GM10248 (cell line): Measurements from ENCODE around the gene ANKRD60.

Experiments
- CTCF ChIA-PET: fragments of 300-600 bp; sonication (Branson Sonifier 250); formaldehyde crosslinking; extraction: SDS; loops from one replicate; lab custom pipeline; 2021; ENCODE audit warnings: antibody characterized with exemption; lab: Yijun Ruan, JAX
- POLR2A ChIA-PET: fragments of 350-650 bp; sonication (Branson Sonifier 250); formaldehyde crosslinking; extraction: SDS; loops from one replicate; lab custom pipeline; 2020; ENCODE audit warnings: antibody characterized with exemption; lab: Yijun Ruan, JAX
- DNase-seq: peaks from one replicate; pipeline ENCODE4 v3.0.0; 2012; ENCODE audit errors: extremely low spot score
- CTCF ChIP-seq: IDR thresholded peaks from 2 replicates; pipeline ENCODE4 v1.5.1; 2012; ENCODE audit warnings: mild to moderate bottlenecking, low read depth; ENCODE audit errors: extremely low read depth, missing control alignments, control extremely low read depth

The ANKRD60 gene

DNA sequence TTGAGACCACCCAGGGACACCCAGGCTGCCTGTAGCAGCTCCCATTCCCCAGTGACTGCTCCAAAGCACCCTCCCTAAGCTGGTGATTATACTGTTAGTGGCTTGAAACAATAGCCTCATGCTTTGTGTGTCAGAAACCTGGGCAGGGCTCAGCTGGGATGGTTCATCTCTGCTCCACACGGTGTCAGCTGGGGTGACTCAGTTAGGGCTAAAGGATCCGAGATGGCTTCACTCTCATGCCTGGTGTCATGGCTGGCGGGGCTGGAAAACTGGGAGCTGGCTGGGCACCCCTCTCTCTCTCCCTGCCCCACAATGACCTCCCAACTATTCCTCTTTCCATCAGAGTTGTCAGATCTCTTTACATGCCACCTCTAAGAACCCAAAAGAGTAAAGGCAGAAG is 44.4 kb downstream of the ANKRD60 start:
- POLR2A ChIA-PET, result no interaction called here
- CTCF ChIA-PET, result interaction anchor here (1.2 kb wide), 1 partner anchor 11 kb away, joined by 4 read pairs; no protein-coding TSS in a partner anchor

DNA sequence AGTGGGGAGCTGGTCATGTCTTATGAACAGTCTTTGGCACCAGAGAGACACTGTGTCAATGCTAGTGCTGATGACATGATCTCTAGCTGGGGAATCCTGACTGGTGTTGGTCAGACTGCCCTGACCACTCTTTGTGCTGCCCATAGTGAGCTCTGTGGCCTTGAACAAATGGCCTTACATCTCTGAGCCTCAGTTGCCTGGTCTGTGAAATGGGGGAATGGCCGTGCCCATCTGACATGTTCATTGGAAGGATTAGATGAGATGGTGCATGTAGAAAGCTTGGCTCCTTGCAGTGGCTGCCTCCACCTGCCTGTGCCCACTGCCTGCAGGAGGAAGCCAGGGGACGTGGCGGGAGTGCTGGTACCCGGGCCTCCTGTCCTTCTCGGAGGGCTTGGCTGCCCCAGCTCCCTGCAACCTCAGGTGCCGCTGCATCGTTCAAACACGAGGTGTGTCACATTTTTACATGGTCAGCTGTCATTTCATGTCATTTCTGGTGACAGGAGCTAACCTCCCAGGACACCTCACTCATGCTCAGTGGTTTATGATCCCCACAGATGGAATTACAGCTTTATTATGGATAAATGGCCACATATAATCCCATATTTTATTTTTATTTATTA is 45.8 kb downstream of the ANKRD60 start:
- TF ChIP-seq CTCF, result no peak
- ChIA-PET POLR2A (no interaction called here), CTCF (interaction anchor here (1.1 to 5.2 kb wide), 8 partner anchors 8 to 591 kb away, joined by 3 to 41 read pairs (median 5); no protein-coding TSS in a partner anchor)
- no peak for DNase-seq

More for the DNA sequence above, 44.4 kb downstream of the ANKRD60 start:
- DNase-seq, result no peak
- TF ChIP-seq CTCF, result no peak

DNA sequence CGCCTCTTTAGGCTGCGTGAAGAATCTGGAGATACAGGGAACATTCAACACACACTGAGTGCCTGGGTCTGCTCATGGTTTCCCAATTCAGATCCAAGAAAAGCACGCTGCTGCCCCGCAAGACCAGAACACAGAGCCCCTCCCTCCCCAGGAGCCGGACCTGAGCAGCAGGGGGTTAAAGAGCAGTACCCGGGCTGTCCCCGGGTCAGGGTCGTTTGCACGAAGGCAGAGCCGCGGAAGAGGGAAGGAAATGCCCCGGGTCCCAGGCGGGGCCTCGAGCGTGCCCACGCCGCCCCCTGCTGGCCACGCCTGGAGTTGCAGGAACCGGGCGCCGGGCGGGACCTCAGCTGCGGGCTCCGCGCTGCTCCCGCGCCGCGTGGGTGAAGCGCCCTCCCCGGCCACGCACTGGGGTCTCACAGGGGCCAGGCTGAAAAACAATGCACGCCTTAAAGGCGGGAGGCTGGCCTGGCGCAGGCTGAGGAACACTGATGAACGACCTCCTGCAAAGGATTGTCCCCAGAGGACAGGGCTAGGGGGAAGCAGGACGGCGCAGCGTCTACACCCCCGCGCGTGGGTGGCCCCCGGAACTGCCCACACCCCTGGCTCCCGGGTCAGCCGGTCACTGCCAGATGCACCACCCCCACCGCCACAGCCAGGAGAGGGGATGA is 48.9 kb downstream of the ANKRD60 start:
- peak; percentile 92 for TF ChIP-seq CTCF
- ChIA-PET CTCF (interaction anchor here (0.7 to 5.2 kb wide), 19 partner anchors 10 to 678 kb away, joined by 3 to 41 read pairs (median 3); no protein-coding TSS in a partner anchor), POLR2A (no interaction called here)
- DNase-seq, result peak; percentile 83

DNA sequence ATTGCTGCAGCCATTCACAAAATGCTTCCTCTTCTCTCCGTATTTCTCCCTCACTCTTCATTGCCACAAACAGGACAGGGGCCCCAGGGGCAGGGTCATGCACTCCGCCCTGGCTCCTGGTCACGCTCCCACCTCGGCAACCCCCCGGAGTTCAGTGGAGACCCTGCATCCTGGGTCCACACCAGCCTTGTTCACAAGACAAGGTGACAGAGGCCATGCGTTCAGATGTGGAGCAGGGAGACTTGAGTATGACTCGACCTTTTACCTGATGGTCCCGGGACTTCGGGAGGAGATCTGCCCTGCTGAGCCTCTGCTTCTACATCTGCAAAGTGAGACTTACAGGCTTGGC is 49.4 kb downstream of the ANKRD60 start:
- no peak for DNase-seq
- TF ChIP-seq CTCF, result no peak
- ChIA-PET CTCF (interaction anchor here (0.9 to 5.2 kb wide), 6 partner anchors 10 to 583 kb away, joined by 3 to 41 read pairs (median 16); no protein-coding TSS in a partner anchor), POLR2A (no interaction called here)

DNA sequence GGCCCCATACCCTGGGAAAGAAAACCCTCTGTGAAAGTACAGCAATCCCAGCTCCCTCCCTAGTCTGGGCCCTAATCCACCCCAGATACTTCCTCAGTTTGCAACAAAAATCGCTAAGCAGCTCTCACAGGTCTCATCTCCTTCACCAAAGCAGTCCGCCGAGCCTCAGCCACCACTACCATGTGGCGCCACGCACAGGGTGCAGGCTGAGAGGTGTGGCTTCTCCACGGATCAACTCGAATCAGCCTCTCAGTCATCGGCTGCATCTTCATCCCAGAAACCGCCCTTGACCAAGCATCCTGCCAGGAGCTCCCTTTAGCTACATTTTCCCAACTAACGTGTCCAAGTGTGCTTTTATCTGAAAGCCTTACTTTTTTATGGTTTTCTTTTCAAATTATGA is 50.7 kb downstream of the ANKRD60 start:
- CTCF ChIA-PET, result interaction anchor here (5.2 kb wide), 1 partner anchor 13 kb away, joined by 41 read pairs; no protein-coding TSS in a partner anchor
- DNase-seq, result no peak
- no peak for TF ChIP-seq CTCF
- POLR2A ChIA-PET, result no interaction called here

DNA sequence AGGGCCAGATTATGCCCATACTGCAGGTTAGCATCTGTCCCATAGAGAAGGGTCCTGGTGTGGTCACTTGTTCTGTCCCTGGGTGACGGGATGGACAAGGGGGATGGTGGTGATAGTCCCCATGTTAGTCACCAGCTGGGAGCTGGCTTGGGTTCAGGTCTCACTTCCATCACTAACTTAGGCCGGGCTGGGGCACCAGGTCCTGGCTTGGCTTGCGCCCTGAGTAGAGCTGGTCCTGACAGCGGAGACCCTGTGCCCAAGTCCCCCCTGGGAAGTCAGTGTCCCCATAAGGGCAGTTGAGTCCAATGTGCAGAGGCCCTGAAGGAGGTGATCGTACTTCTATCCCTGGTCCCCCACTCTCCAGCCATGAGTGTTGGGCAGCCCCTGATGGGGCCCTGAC is 52.6 kb downstream of the ANKRD60 start:
- TF ChIP-seq CTCF, result no peak
- no peak for DNase-seq
- POLR2A ChIA-PET, result no interaction called here
- CTCF ChIA-PET, result interaction anchor here (0.8 to 1.0 kb wide), 2 partner anchors 9 to 578 kb away, joined by 3 to 4 read pairs; no protein-coding TSS in a partner anchor
